ENCODE data around the gene HDGFL2.

HDGFL2 gene

DNA sequence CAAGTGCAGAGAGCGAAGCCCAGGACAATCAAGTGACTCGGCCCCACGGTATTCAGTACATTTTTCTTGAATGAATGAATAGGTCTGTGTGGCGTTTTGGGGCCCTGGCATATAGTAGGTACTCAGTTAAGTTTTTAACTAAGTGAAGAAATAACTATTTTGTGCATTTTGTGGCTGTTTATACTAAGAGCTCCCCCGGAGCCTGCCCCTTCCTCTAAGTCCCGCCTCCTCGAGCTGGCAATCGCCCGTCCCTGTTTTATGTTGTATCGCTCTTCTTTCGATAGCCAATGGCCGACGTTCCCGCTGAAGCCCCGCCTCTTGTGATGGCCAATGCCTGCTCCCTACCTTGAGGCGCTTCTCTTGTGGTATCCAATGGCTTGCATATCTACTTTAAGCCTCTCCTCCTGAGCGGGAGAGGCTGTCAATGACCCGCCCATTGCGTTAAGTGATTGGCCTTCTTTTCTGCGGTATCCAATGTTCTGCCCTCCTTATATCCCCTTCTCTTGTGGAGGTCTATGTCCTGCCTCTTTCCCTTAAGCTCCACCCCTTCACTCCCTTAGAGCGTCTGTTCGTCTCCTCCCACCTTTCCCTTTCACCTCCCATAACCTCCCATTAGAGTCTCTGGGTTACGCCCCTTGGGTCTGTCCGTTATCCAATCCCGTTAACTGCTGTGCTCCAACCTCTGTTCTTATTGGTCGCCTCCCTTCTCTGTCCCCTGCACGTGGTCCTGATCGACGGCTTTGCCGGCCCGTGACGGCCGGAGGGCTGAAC lies 509 bp upstream of the HDGFL2 start:
- peak; percentile 100 for DNase-seq (ENCODE audit: low read depth)

DNA sequence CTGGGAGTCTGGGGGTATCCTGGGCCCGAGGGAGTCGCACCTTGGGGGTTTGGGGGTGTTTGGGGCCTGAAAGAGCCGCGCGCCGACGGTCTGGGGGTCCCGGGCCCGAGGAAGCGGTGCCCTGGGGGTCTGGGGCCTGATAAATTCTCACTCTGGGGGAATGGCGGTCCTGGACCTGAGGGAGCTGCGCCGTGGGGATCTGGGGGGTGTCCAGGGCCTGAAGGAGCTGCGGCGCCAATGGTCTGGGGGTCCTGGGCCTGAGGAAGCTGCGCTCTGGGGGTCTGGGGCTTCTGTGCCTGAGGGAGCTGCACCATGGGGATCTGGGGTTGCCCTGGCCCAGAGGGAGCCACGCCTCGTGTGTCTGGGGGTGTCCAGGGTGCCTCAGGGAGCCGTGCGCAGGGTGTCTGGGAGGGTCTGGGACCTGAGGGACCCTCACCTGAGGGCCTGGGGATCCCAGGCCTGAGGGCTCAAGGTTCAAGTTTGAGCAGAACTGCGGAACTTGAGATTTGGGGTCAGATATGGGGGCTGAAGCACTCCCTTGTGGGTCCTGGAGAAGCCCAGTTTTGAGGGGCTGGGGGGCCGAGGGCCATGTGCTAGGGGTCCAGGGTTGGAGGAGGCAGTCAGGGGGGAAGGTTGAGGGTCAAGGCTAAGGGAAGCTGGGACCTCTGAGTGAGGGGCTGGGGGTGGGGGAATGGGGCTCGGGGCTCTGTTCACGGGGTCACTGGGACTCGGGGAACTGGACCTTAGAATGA lies 1.1 kb downstream of the HDGFL2 start:
- no peak for DNase-seq (ENCODE audit: low read depth)

DNA sequence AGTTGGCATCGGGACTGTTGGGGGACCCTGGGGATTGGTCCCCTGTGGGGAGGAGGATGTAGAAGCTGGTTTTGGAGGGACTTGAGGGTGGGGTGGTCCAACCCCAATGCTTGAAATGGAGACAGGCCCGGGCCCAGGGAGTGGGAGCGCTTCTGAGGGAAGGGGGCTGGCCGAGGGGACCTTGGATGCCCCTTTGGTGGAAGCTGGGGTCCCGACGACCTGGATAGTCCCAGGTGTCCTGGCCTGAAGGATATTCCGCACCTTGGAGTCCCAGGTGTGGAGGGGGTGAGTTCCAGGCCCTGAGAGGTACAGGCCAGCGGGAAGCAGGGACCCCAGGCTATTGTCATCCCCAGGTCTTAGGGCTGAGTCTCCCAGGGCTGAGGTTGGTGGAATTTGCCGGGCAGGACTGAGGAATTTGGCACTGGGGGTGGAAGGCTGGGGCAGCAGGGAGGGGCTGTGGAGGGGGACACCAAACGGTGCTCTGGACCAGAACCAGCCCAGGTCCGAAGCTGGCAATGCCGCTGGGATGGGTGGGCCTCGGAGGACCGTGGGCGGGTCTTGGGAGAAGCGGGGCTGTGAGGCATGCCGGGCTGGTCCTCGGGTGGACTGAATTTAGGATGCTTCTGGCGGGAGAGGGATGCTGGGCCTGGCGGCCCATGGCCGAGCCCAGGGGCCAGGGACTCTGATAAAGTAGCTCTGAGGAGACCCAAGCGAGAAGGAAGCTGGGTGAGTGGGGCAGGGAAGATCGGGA lies 1.8 kb downstream of the HDGFL2 start:
- DNase-seq (ENCODE audit: low read depth) = no peak

DNA sequence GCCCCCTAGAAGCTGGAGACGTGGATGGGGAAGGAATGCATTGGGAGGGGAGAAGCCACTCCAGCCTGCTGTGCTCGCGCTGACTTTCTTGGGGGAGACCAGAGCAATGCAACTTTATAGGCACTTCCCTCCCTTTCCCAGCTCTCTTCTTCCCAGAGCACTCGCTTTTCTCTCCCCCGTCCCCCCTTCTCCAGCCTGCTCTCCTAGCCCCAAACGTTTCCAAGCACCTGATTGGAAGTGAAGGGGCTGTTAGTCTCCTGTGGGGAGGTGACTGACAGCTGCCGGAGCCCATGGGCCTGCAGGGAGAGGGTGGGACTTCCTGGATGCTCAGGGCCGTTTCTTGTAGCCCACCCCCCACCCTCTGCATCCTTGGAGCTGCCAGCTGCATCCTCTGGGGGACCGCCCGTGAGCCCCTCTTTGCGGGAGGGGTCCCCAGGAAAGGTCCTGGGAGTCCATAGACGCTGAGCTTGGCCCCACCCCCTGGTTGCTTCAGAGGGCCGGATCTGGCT lies 2.5 kb downstream of the HDGFL2 start:
- DNase-seq (ENCODE audit: low read depth) = peak; percentile 31

DNA sequence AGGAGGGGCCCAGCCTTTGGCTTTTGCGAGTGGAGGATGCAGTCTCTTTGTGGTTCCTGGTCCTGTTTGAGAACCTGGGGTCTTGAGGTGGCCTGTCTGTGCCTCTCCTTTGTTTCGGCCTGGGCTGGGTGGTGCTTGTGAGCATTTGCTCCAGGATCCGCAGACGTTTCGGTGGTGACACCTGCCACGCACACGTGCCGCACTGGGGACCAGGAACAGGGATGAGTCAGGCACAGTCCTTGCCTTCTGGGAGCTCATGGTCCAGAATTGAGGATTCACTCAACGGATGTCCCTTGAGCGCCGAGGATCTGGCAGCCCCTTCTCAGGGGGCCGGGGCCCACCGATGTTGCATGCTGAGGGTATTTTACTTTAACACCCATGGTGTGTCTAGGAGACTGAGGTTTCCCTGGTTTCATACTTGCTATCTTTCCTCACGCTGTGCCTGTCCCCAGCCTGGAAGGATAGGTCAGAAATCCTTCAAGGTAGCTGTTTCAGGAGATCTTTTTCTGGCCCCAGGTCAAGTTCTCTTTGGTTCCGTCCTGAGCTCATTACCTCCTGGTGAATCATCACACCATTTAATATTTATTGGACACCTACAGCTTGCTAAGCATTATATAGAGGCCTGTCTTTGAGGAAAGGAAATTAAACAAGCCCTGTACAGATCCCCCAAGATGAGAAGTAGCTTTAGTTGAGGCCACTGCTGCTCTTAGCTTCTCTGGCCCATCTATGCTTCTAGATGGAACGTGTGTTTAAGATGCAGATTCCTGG lies 5.1 kb downstream of the HDGFL2 start:
- DNase-seq (ENCODE audit: low read depth) = no peak

DNA sequence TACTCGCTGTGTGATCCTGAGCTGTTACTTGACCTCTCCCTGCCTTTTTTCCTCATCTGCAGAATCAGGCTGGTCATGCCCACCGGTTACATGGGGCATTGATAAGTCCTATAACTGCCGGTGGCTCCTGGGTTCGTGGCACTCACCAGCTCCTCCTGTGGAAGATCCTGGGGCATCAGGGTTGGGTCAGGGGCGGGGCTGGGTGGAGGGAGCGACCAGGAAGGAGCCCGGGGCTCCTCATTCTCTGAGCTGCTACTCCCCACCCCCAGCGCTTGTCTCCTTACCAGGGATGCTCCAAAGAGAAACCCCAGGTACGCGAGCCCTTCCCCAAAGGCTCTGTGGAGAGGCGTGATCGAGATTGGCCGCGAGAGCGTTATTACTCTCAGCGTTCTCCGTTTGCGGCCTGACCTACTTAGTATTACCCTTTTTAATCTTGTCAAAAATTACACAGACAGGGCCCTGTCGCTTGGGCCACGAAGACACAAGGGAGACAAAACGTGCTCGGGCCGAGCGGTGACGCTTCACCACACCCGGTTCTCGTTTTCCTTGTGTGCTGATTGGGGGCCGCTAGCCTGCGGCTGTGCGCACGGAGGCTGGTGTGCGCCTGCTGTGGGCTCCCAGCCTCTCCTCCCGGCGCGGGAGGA lies 10.7 kb downstream of the HDGFL2 start:
- DNase-seq (ENCODE audit: low read depth) = no peak

DNA sequence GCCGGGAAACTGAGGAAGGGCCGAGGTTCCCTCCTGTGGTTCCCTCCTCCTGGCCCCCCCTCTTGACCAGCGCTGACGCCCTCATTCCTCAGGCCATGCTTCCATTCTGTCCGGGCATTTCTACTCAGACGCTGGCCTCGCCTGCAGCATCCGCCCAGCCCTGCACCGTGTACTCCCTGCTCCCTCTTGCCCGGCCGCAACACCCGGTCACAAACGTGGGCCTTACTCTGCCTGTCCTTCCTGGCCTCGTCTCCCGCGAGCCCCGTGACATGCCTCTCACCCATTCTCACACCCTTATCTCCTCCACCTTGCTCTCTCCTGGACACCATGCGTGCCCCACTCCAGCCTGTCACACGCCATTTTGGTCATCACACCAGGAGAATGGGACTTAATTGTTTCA lies 11.3 kb downstream of the HDGFL2 start:
- DNase-seq (ENCODE audit: low read depth) = no peak

DNA sequence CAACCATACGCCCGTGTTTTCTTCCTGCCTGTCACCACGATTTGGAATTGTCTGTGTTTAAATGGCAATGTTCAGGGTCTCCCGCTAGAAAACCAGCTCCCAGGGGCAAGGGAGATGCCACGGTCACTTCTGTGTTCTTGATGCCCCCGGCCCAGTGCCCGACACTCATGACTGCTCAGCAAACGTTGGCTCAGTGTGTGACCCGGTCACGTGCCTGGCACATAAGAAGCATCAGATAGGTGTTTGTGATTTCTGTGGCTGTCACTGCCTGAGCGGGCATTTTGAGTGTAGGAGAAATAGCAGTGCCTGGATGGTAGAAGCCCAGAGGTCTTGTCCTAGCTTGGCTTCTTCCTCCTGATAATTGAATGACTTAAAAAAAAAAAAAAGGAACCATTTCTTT lies 15.5 kb downstream of the HDGFL2 start:
- DNase-seq (ENCODE audit: low read depth) = no peak

DNA sequence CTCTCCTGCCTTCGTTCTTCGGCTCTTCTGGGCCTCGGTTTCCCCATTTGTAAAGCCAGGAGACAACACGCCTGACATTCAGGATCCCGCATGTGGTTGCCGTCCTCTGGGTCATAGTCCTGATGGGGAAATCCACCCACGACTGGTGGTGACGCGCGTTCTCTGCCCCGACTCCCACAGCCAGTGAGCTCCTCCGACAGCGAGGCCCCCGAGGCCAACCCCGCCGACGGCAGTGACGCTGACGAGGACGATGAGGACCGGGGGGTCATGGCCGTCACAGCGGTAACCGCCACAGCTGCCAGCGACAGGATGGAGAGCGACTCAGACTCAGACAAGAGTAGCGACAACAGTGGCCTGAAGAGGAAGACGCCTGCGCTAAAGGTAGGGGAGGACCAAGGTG lies 16.4 kb downstream of the HDGFL2 start:
- DNase-seq (ENCODE audit: low read depth) = no peak

DNA sequence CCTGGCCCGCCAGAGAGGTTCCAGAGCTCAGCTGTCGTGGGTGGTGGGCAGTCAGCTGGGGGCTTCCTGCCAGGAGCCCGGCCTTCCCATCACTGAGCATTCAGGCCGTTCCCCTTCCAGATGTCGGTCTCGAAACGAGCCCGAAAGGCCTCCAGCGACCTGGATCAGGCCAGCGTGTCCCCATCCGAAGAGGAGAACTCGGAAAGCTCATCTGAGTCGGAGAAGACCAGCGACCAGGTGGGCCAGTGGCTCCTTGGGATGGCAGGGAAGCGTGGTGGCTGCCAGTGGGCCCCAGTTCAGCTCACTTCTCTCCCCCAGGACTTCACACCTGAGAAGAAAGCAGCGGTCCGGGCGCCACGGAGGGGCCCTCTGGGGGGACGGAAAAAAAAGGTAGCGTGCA lies 19.3 kb downstream of the HDGFL2 start:
- no peak for DNase-seq (ENCODE audit: low read depth)

DNA sequence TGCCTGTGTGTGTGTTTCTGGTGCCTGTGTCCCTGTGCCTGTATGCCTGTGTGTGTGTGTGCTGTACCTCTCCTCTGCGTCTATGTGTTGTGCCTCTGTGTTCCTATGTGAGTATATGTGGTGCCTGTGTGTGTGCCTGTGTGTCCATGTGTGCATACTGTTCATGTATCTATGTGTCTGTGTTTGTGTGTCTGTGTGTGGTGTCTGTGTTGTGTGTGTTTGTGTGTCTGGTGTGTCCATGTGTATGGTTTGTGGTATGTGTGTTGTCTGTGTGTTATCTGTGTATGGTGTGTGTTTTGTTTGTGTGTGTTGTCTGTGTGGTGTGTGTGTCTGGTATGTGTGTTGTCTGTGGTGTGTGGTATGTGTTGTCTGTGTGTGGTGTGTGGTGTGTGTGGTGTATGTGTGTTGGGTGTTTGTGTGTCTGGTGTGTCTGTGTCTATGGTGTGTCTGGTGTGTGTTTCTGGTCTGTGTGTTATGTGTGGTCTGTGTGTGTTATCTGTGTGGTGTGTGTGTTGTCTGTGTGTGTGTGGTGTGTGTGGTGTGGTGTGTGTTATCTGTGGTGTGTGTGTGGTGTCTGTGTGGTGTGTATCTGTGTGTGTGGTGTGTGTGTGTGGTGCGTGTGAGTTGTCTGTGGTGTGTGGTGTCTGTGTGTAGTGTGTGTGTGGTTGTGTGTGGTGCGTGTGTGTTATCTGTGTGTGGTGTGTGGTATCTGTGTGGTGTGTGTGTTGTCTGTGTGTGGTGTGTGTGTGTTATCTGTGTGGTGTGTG lies 20.4 kb downstream of the HDGFL2 start:
- no peak for DNase-seq (ENCODE audit: low read depth)

DNA sequence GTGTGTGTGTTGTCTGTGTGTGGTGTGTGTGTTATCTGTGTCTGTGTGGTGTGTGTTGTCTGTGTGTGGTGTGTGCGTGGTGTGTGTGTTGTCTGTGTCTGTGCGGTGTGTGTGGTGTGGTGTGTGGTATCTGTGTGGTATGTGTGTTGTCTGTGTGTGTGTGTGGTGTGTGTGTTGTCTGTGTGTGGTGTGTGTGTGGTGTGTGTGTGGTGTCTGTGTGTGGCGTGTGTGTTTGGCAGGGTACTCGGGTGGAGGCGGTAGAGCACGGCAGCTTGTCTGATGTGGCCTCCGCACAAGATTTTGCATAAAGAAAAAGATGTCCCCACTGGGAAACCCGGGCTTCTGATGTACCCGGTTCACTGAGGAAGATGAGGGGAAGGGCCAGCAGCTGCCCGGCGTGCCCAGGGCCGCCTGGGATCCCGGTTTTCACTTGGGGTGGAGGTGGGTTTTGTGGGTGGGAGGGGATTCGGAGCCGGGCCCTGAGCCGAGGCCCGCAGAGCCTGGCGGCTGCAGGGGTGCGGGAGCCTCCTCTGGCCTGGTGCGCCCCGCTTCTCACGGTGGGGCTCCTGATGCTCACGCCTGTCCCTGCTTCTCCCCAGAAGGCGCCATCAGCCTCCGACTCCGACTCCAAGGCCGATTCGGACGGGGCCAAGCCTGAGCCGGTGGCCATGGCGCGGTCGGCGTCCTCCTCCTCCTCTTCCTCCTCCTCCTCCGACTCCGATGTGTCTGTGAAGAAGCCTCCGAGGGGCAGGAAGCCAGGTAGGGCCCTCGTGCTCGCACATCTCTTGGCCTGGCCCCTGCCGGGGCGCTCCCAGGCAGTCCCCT lies 21.2 kb downstream of the HDGFL2 start:
- no peak for DNase-seq (ENCODE audit: low read depth)

DNA sequence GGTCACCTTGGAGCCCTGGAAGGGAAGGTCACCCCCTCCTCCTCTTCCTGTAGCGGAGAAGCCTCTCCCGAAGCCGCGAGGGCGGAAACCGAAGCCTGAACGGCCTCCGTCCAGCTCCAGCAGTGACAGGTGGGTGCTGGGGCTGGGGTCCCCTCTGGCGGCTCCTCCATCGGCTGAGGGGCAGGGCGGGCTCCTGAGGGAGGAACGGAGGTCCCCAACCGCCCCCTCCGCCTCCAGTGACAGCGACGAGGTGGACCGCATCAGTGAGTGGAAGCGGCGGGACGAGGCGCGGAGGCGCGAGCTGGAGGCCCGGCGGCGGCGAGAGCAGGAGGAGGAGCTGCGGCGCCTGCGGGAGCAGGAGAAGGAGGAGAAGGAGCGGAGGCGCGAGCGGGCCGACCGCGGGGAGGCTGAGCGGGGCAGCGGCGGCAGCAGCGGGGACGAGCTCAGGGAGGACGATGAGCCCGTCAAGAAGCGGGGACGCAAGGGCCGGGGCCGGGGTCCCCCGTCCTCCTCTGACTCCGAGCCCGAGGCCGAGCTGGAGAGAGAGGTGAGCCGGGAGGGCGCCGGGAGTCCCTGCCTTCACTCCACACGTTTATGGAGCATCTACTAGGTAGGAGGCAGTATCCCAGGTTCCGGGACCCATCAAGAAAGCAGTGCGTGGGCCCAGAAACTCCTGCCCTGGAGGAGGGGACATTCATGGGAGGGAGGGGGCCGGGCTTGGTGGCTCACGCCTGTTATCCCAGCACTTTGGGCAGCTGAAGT lies 22.0 kb downstream of the HDGFL2 start:
- DNase-seq (ENCODE audit: low read depth) = no peak

DNA sequence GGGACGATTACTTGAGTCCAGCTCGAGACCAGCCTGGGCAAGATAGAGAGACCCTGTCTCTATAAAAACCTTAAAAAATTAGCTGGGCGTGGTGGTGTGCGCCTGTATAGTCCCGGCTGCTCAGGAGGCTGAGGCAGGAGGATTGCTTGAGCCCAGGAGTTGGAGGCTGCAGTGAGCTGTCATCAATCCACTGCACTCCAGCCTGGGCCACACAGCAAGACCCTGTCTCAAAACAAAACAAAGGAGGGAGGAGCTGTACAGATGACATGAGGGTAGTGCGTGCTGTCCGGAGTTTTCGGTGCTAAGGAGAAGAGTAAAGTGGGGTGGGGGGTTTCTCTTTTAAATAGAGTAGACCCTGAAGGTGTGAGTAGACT lies 22.6 kb downstream of the HDGFL2 start:
- DNase-seq (ENCODE audit: low read depth) = no peak

DNA sequence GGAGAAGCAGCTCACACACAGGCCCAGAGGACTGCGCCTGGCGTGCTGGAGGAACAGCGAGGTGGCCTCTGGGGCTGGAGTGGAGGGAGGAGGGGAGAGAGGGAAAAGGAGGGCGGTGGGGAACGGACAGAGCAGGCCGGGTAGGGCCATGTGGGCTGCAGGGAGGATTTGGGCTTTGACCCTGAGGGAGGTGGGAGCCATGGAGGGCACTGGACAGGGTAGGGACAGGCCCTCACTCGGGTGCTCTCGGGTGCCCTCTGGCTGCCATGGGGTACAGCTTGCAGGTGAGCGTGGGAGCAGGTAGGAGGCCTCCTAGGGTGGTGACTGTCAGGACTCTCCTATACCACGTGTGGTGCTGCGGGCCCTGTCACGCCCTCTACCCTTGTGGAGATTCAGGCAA lies 23.4 kb downstream of the HDGFL2 start:
- DNase-seq (ENCODE audit: low read depth) = no peak

DNA sequence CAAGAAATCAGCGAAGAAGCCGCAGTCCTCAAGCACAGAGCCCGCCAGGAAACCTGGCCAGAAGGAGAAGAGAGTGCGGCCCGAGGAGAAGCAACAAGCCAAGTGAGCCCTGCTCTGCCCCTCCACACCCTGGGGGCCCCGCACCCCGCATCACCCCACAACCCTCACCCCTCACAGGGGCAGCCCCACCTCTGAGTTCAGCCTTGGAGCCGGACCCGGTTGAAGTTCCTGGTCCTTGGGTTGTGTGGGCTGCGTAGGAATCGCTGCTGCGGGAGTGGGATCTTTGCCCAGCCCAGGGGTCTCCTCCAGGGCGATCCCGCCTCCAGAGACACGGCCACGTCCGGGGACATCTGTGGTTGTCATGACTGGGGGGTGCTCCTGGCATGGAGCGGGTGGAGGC lies 24.2 kb downstream of the HDGFL2 start:
- no peak for DNase-seq (ENCODE audit: low read depth)

DNA sequence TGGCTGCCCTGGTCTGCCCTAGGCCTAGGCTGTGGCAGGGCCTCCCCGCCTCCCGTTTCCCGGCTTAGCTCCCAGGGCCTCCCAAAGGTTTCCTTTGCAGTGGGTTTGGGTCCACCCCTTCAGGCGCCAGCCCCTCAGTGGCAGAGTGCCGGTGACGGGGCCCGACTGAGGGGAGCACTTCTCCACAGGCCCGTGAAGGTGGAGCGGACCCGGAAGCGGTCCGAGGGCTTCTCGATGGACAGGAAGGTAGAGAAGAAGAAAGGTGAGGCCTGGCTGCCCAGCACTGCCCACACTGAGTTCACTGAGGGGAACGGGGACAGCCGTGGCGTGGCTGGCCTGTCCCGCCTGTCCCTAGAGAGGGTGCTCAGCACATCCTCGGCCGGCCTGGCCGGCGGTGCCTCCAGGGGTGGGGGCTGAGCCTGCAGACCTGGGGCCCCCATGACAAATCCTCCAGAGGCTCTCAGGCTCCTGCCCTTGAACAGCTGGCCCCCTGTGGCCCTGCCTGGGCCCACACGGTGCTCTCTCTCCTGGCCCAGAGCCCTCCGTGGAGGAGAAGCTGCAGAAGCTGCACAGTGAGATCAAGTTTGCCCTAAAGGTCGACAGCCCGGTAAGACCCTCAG lies 25.8 kb downstream of the HDGFL2 start:
- DNase-seq (ENCODE audit: low read depth) = no peak

DNA sequence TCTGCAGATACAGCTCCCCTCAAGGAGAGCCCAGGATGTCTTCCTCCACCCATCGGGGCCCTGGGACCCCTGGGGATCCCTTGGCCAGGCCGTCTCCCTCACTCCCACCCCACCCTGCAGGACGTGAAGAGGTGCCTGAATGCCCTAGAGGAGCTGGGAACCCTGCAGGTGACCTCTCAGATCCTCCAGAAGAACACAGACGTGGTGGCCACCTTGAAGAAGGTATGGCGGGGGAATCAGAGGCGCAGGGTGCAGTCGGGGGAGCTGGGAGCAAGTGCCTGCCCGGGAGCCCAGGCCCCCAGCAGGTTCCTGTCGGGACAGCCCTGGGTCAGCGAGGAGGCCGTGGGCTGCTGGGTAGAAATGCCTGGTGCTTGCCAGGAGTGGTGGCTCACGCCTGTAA lies 26.6 kb downstream of the HDGFL2 start:
- DNase-seq (ENCODE audit: low read depth) = no peak

DNA sequence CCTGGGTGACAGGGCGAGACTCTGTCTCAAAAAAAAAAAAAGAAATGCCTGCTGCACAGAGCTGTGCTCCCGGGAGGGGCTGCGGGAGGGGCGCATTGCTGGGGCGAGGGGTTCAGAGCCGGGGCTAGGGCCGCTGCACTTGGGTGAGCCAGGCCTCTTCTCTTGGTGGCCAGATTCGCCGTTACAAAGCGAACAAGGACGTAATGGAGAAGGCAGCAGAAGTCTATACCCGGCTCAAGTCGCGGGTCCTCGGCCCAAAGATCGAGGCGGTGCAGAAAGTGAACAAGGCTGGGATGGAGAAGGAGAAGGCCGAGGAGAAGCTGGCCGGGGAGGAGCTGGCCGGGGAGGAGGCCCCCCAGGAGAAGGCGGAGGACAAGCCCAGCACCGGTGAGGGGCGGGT lies 27.2 kb downstream of the HDGFL2 start:
- DNase-seq (ENCODE audit: low read depth) = no peak
